Measurements from ENCODE around the gene MBIP.

MBIP gene

GRCh38 chr14:36319899-36320199 lies 588 bp downstream of the MBIP start:
- peak overlapping the region; percentile 45; the same call in 1 of the 2 replicates for H3K4me2 ChIP-seq (ENCODE audit: low read depth, low read length)
- no peaks in the 10 kb centered on the region for H3F3A ChIP-seq (ENCODE audit: insufficient read depth, low read length)
- H3K9ac ChIP-seq (ENCODE audit: low read length): peak overlapping the region; percentile 85
- peak overlapping the region; percentile 89 for H3K4me3 ChIP-seq (ENCODE audit: low read length)
- no peaks in the 10 kb centered on the region for H3K27me3 ChIP-seq (replicated peaks; ENCODE audit: insufficient read depth, low read length)
- no peaks in the 10 kb centered on the region for H3K9me2 ChIP-seq (replicated peaks; ENCODE audit: insufficient read depth, low read length)
- H3K4me1 ChIP-seq (ENCODE audit: low read length): no peaks in the 10 kb centered on the region
- peak overlapping the region; percentile 89 for H2AFZ ChIP-seq (ENCODE audit: low read length)
- TF ChIP-seq EZH2phosphoT487 (IDR thresholded peaks at IDR 0.05; ENCODE audit: low read length) (no peak), CTCF (IDR thresholded peaks at IDR 0.05; ENCODE audit: low read length) (no peak), EZH2 (optimal IDR thresholded peaks at IDR 0.05; ENCODE audit: low read depth, low read length) (no peak)
- H3K27ac ChIP-seq (ENCODE audit: low read length): peak overlapping the region; percentile 65
- peaks cover 51% of the 10 kb centered on the region for H3K79me2 ChIP-seq (ENCODE audit: low read length)
- H3K9me3 ChIP-seq (replicated peaks; ENCODE audit: insufficient read depth, low read length): no peaks in the 10 kb centered on the region
- no peak for DNase-seq
- H4K20me1 ChIP-seq (ENCODE audit: insufficient read depth, low read length): no peaks in the 10 kb centered on the region
- H3K36me3 ChIP-seq (replicated peaks; ENCODE audit: insufficient read depth, low read length): no peaks in the 10 kb centered on the region

- Histone ChIP-seq H2AFZ (ENCODE audit: low read length) (no peak overlapping the region), H3K9ac (ENCODE audit: low read length) (no peak overlapping the region), H3K4me2 (ENCODE audit: low read depth, low read length) (no peak overlapping the region), H3K9me3 (replicated peaks; ENCODE audit: insufficient read depth, low read length) (no peaks in the 10 kb centered on the region), H3K4me1 (ENCODE audit: low read length) (no peaks in the 10 kb centered on the region), H3K27ac (ENCODE audit: low read length) (no peak overlapping the region), H3K9me2 (replicated peaks; ENCODE audit: insufficient read depth, low read length) (no peaks in the 10 kb centered on the region), H3K79me2 (ENCODE audit: low read length) (peaks cover 51% of the 10 kb centered on the region), H4K20me1 (ENCODE audit: insufficient read depth, low read length) (no peaks in the 10 kb centered on the region), H3K36me3 (replicated peaks; ENCODE audit: insufficient read depth, low read length) (no peaks in the 10 kb centered on the region), H3K4me3 (ENCODE audit: low read length) (no peak overlapping the region), H3F3A (ENCODE audit: insufficient read depth, low read length) (no peaks in the 10 kb centered on the region), H3K27me3 (replicated peaks; ENCODE audit: insufficient read depth, low read length) (no peaks in the 10 kb centered on the region)
- TF ChIP-seq CTCF (IDR thresholded peaks at IDR 0.05; ENCODE audit: low read length): no peak
- TF ChIP-seq EZH2 (optimal IDR thresholded peaks at IDR 0.05; ENCODE audit: low read depth, low read length): no peak
- TF ChIP-seq EZH2phosphoT487 (IDR thresholded peaks at IDR 0.05; ENCODE audit: low read length): no peak
- no peak for DNase-seq
Measured at GRCh38 chr14:36317650-36318049, 2.8 kb downstream of the MBIP start.

DNA sequence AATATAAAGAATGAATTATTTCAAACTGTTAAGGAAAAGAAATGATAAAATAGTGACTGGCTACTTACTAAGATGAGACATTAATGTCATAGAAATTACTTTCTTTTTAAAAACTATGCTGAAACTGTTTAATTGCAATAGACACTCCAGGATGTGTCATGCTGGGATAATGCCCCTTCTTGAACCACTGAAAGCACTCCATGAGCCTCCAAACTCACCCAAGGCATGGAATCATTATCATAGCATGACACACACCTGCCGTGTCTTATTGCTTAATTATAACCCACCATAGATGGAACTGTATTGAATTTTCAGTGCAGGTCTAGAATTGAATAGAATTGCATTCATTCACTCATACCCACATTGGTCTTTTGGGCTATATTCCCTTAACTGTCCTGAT lies 4.3 kb downstream of the MBIP start:
- no peaks in the 10 kb centered on the region for H3K36me3 ChIP-seq (replicated peaks; ENCODE audit: insufficient read depth, low read length)
- TF ChIP-seq EZH2 (optimal IDR thresholded peaks at IDR 0.05; ENCODE audit: low read depth, low read length) (no peak), CTCF (IDR thresholded peaks at IDR 0.05; ENCODE audit: low read length) (no peak), EZH2phosphoT487 (IDR thresholded peaks at IDR 0.05; ENCODE audit: low read length) (no peak)
- peaks cover 51% of the 10 kb centered on the region for H3K79me2 ChIP-seq (ENCODE audit: low read length)
- H4K20me1 ChIP-seq (ENCODE audit: insufficient read depth, low read length): no peaks in the 10 kb centered on the region
- H3K27ac ChIP-seq (ENCODE audit: low read length): no peak overlapping the region
- H2AFZ ChIP-seq (ENCODE audit: low read length): no peak overlapping the region
- H3K4me2 ChIP-seq (ENCODE audit: low read depth, low read length): no peak overlapping the region
- no peaks in the 10 kb centered on the region for H3K4me1 ChIP-seq (ENCODE audit: low read length)
- H3K9me3 ChIP-seq (replicated peaks; ENCODE audit: insufficient read depth, low read length): no peaks in the 10 kb centered on the region
- H3K9ac ChIP-seq (ENCODE audit: low read length): no peak overlapping the region
- no peak overlapping the region for H3K4me3 ChIP-seq (ENCODE audit: low read length)
- H3K27me3 ChIP-seq (replicated peaks; ENCODE audit: insufficient read depth, low read length): no peaks in the 10 kb centered on the region
- DNase-seq: no peak
- H3F3A ChIP-seq (ENCODE audit: insufficient read depth, low read length): no peaks in the 10 kb centered on the region
- H3K9me2 ChIP-seq (replicated peaks; ENCODE audit: insufficient read depth, low read length): no peaks in the 10 kb centered on the region
